H1 (cell line): ENCODE measurements around the gene SLC39A11. TPM values are rescaled to one million over a fixed set of nuclear protein-coding genes. Genes with fewer than 3 reads are reported as not detected.

Experiments
- CTCF ChIA-PET: fragments of 300-600 bp; sonication (Branson Sonifier 250); formaldehyde crosslinking; loops from one replicate; lab custom pipeline; 2021; ENCODE audit not compliant: partially characterized antibody; lab: Charles Lee
- POLR2A ChIA-PET: fragments of 300-600 bp; sonication (Branson Sonifier 250); formaldehyde crosslinking; loops from one replicate; lab custom pipeline; 2021; ENCODE audit warnings: inconsistent platforms; ENCODE audit not compliant: partially characterized antibody; lab: Charles Lee
- DNase-seq, 2 experiments: peaks; one replicate each; pipeline versions ENCODE4 v3.0.0 to v3.0.0-alpha.2; 2010 to 2022; ENCODE audit warnings: low spot score in 2 of 2, low read depth in 1 of 2, mixed read lengths in 1 of 2
- FAIRE-seq: peaks from 2 replicates; lab custom pipeline; 2011; peaks lifted over from hg19 to GRCh38; lab: Jason Lieb, UNC
- H2AFZ ChIP-seq: 2 replicates; pipeline ENCODE4 v1.8.1; 2012; ENCODE audit warnings: low read length, inconsistent platforms
- H2AK5ac ChIP-seq: 2 replicates; pipeline ENCODE4 v1.6.1; 2013; ENCODE audit warnings: low read depth, low read length
- H2BK120ac ChIP-seq: replicated peaks from 2 replicates; pipeline ENCODE3; 2013; ENCODE audit warnings: low read depth, low read length, inconsistent platforms
- H2BK12ac ChIP-seq: 2 replicates; pipeline ENCODE4 v1.6.1; 2013; ENCODE audit warnings: low read depth, low read length
- H2BK15ac ChIP-seq: 2 replicates; pipeline ENCODE4 v1.6.1; 2013; ENCODE audit warnings: low read length
- H2BK20ac ChIP-seq: 2 replicates; pipeline ENCODE4 v1.6.1; 2013; ENCODE audit warnings: low read length
- H2BK5ac ChIP-seq: 2 replicates; pipeline ENCODE4 v1.6.1; 2013; ENCODE audit warnings: low read depth, low read length
- H3K14ac ChIP-seq: 2 replicates; pipeline ENCODE4 v1.6.1; 2013; ENCODE audit warnings: inconsistent platforms; ENCODE audit not compliant: insufficient read length
- H3K18ac ChIP-seq: 2 replicates; pipeline ENCODE4 v1.6.1; 2013; ENCODE audit warnings: low read length; ENCODE audit errors: extremely low read depth
- H3K23ac ChIP-seq: 2 replicates; pipeline ENCODE4 v1.6.1; 2013; ENCODE audit warnings: inconsistent platforms; ENCODE audit not compliant: insufficient read length
- H3K23me2 ChIP-seq: 2 replicates; pipeline ENCODE4 v1.6.1; 2013; ENCODE audit warnings: low read depth, low read length
- H3K27ac ChIP-seq: 2 replicates; pipeline ENCODE4 v1.6.1; 2011; ENCODE audit warnings: low read depth, low read length, inconsistent platforms
- H3K27me3 ChIP-seq, 4 experiments: replicated peaks in 1 of 4; 1 replicate in 1 of 4; 2 replicates in 3 of 4; pipeline versions ENCODE4 v1.6.1 to v1.8.1; 2011 to 2013; ENCODE audit warnings: low read length in 3 of 4, mild to moderate bottlenecking in 3 of 4, inconsistent platforms in 2 of 4, mixed read lengths in 2 of 4, moderate library complexity in 1 of 4; ENCODE audit not compliant: control insufficient read depth in 3 of 4, insufficient read depth in 3 of 4; ENCODE audit errors: extremely low read depth in 1 of 4
- H3K36me3 ChIP-seq, 4 experiments: 2 replicates each; pipeline versions ENCODE4 v1.6.1 to v1.8.1; 2011 to 2013; ENCODE audit warnings: mild to moderate bottlenecking in 4 of 4, low read length in 3 of 4, moderate library complexity in 2 of 4, control low read depth in 1 of 4, inconsistent platforms in 1 of 4; ENCODE audit not compliant: insufficient read depth in 4 of 4, control insufficient read depth in 2 of 4
- H3K4ac ChIP-seq: replicated peaks from 2 replicates; pipeline ENCODE3; 2013; ENCODE audit warnings: low read length, low read depth, mixed read lengths, inconsistent platforms; ENCODE audit not compliant: insufficient read length
- H3K4me1 ChIP-seq, 4 experiments: replicated peaks in 1 of 4; 1 replicate in 1 of 4; 2 replicates in 3 of 4; pipeline versions ENCODE4 v1.6.1 to v1.8.1; 2011 to 2013; ENCODE audit warnings: low read length in 3 of 4, inconsistent platforms in 2 of 4, mixed read lengths in 1 of 4; ENCODE audit not compliant: insufficient read depth in 4 of 4, control insufficient read depth in 3 of 4
- H3K4me2 ChIP-seq, 2 experiments: 2 replicates each; pipeline versions ENCODE4 v1.6.1 to v1.8.1; 2011 to 2013; ENCODE audit warnings: low read depth in 2 of 2, low read length in 2 of 2, control low read depth in 1 of 2, inconsistent platforms in 1 of 2, mild to moderate bottlenecking in 1 of 2; ENCODE audit not compliant: insufficient read depth in 1 of 2
- H3K4me3 ChIP-seq, 4 experiments: fragments of 200-600, 300-600 bp in 1 of 4; sonication (generic), shearing (Covaris generic), sonication (Bioruptor Twin) in 1 of 4; 2 replicates each; pipeline versions ENCODE4 v1.5.1 to v1.8.1; 2011 to 2016; ENCODE audit warnings: low read length in 4 of 4, low read depth in 3 of 4, control low read depth in 2 of 4, inconsistent platforms in 2 of 4, mild to moderate bottlenecking in 2 of 4, mixed read lengths in 1 of 4, moderate library complexity in 1 of 4; ENCODE audit not compliant: insufficient read depth in 2 of 4; ENCODE audit errors: extremely low read depth in 1 of 4
- H3K56ac ChIP-seq: replicated peaks from 2 replicates; pipeline ENCODE3; 2013; ENCODE audit warnings: low read depth, mild to moderate bottlenecking, mixed read lengths, low read length, inconsistent platforms; ENCODE audit not compliant: insufficient read length
- H3K79me1 ChIP-seq: 2 replicates; pipeline ENCODE4 v1.6.1; 2013; ENCODE audit warnings: low read depth, low read length, control low read depth
- H3K79me2 ChIP-seq, 2 experiments: 2 replicates each; pipeline versions ENCODE4 v1.6.1 to v1.8.1; 2012 to 2013; ENCODE audit warnings: low read length in 2 of 2, mild to moderate bottlenecking in 2 of 2, inconsistent platforms in 1 of 2; ENCODE audit not compliant: insufficient read depth in 2 of 2, control insufficient read depth in 1 of 2
- H3K9ac ChIP-seq, 4 experiments: replicated peaks in 1 of 4; 1 replicate in 1 of 4; 2 replicates in 3 of 4; pipeline versions ENCODE4 v1.6.1 to v1.8.1; 2011 to 2013; ENCODE audit warnings: low read depth in 3 of 4, low read length in 3 of 4, control low read depth in 2 of 4, mild to moderate bottlenecking in 2 of 4, moderate library complexity in 2 of 4, inconsistent platforms in 1 of 4; ENCODE audit errors: extremely low read depth in 1 of 4
- H3K9me3 ChIP-seq, 2 experiments: 2 replicates each; pipeline versions ENCODE4 v1.6.1 to v1.8.1; 2012 to 2013; ENCODE audit warnings: mild to moderate bottlenecking in 2 of 2, moderate library complexity in 2 of 2, control low read depth in 1 of 2, inconsistent platforms in 1 of 2, low read depth in 1 of 2, low read length in 1 of 2, mixed read lengths in 1 of 2; ENCODE audit not compliant: insufficient read depth in 2 of 2
- H4K20me1 ChIP-seq, 2 experiments: replicated peaks in 1 of 2; 2 replicates each; pipeline versions ENCODE3 to v1.8.1; 2011 to 2013; ENCODE audit warnings: inconsistent platforms in 2 of 2, low read length in 2 of 2, mild to moderate bottlenecking in 1 of 2; ENCODE audit not compliant: insufficient read depth in 2 of 2, control insufficient read depth in 1 of 2
- H4K5ac ChIP-seq: 2 replicates; pipeline ENCODE4 v1.6.1; 2013; ENCODE audit warnings: low read length, low read depth, mixed read lengths, inconsistent platforms; ENCODE audit not compliant: insufficient read length
- H4K8ac ChIP-seq: 2 replicates; pipeline ENCODE4 v1.8.0; 2013; ENCODE audit warnings: mild to moderate bottlenecking, moderate library complexity, low read length, inconsistent platforms; ENCODE audit not compliant: insufficient read depth; ENCODE audit errors: extremely low read depth
- H4K91ac ChIP-seq: replicated peaks from 2 replicates; pipeline ENCODE3; 2013; ENCODE audit warnings: low read length, mixed read lengths, inconsistent platforms; ENCODE audit not compliant: insufficient read length
- ATF3 ChIP-seq: IDR thresholded peaks from 2 replicates; pipeline ENCODE4 v1.6.1; 2011; ENCODE audit warnings: low read depth, mild to moderate bottlenecking, low read length; ENCODE audit not compliant: insufficient read depth
- BACH1 ChIP-seq: IDR thresholded peaks from 2 replicates; pipeline ENCODE4 v1.6.1; 2012; ENCODE audit warnings: low read length, improper control_type of control experiment
- EZH2 ChIP-seq: fragments of 200-600 bp; sonication (generic); IDR thresholded peaks from 2 replicates; pipeline ENCODE4 v1.7.1; 2012; ENCODE audit warnings: low read depth, mild to moderate bottlenecking, moderate library complexity, low read length, inconsistent platforms; ENCODE audit not compliant: severe bottlenecking
- HDAC6 ChIP-seq: IDR thresholded peaks from one replicate; pipeline ENCODE4 v1.7.1; 2012; ENCODE audit warnings: low read depth, mild to moderate bottlenecking, inconsistent platforms, low read length, moderate library complexity
- NANOG ChIP-seq: IDR thresholded peaks from 2 replicates; pipeline ENCODE4 v1.6.1; 2011; ENCODE audit warnings: low read length, low read depth, mild to moderate bottlenecking, inconsistent platforms; ENCODE audit not compliant: insufficient read depth, poor library complexity, severe bottlenecking
- POLR2AphosphoS5 ChIP-seq: IDR thresholded peaks from 2 replicates; pipeline ENCODE4 v1.6.1; 2011; ENCODE audit warnings: low read depth, low read length
- SIN3A ChIP-seq, 2 experiments: IDR thresholded peaks in 1 of 2; conservative IDR thresholded peaks in 1 of 2; 2 replicates each; pipeline ENCODE4 v1.6.1; 2011 to 2012; ENCODE audit warnings: low read length in 2 of 2, improper control_type of control experiment in 1 of 2, low read depth in 1 of 2, mild to moderate bottlenecking in 1 of 2
- SIRT6 ChIP-seq: IDR thresholded peaks from one replicate; pipeline ENCODE4 v1.7.1; 2012; ENCODE audit warnings: low read length, inconsistent platforms
- TEAD4 ChIP-seq: IDR thresholded peaks from 2 replicates; pipeline ENCODE4 v1.6.1; 2012; ENCODE audit warnings: low read depth, low read length, inconsistent platforms, mixed read lengths
- WGBS, 2 experiments: shearing (Covaris generic) in 1 of 2; methylation state at CpG; one replicate each; pipeline versions ENCODE4 v1.1.6 to v1.1.7; 2013 to 2015; ENCODE audit warnings: low lambda C conversion rate in 2 of 2, mixed read lengths in 2 of 2, inconsistent platforms in 1 of 2, low coverage in 1 of 2, missing lambda C conversion rate in 1 of 2; ENCODE audit not compliant: insufficient replicate concordance in 2 of 2, insufficient coverage in 1 of 2, insufficient read length in 1 of 2; ENCODE audit errors: extremely low coverage in 1 of 2, missing lambda C conversion rate in 1 of 2; 5-methylcytosine and 5-hydroxymethylcytosine counted together
- polyA plus RNA-seq, 7 experiments: library from polyadenylated mRNA; depleted of rRNA in 3 of 7; stranded (reverse) in 5 of 7; unstranded in 2 of 7; fragments of >200 nt in 5 of 7; fragments of 200-250 nt in 2 of 7; gene quantifications; 1 replicate in 5 of 7; 2 replicates in 1 of 7; 4 replicates in 1 of 7; pipeline versions ENCODE4 v1.2.1 to v1.2.3, GENCODE V29; 2011 to 2013; ENCODE audit warnings: missing spikeins in 2 of 7, mixed read lengths in 2 of 7
- total RNA-seq: library from RNA; stranded (reverse); fragmentation: NEBNext Ultra II Directional; extraction: Animal tissue kit (Norgen Biotek cat#: 25700); gene quantifications from 2 replicates; pipeline ENCODE4 v1.2.1, GENCODE V29; 2021
- TF ChIP-seq, protein P1 (sequence below): IDR thresholded peaks from 2 replicates; pipeline ENCODE4 v1.6.1; 2011; ENCODE audit warnings: low read length, improper control_type of control experiment
- TF ChIP-seq, protein P2 (sequence below): IDR thresholded peaks from 2 replicates; pipeline ENCODE4 v1.6.1; 2012; ENCODE audit warnings: low read length, inconsistent platforms

Gene SLC39A11
- total and polyA plus RNA-seq, 2 of the 8 experiments (the other 6 are each of a cell fraction or from before 2014, with no cell fraction given): 12.2 to 19.6 TPM

GRCh38 chr17:72642720-72643119 is 449.8 kb downstream of the SLC39A11 start:
- Histone ChIP-seq H3K18ac (no peak overlapping the region), H2BK5ac (no peak overlapping the region), H3K14ac (no peak overlapping the region), H3K23me2 (no peaks in the 10 kb centered on the region), H3K9ac (no peak overlapping the region), H2BK15ac (no peak overlapping the region), H3K79me1 (no peaks in the 10 kb centered on the region), H2BK20ac (no peak overlapping the region), H4K20me1 (no peaks in the 10 kb centered on the region), H3K4me3 (no peak overlapping the region), H3K79me2 (no peaks in the 10 kb centered on the region), H2BK120ac (no peak overlapping the region), H3K27ac (no peak overlapping the region), H3K4ac (no peak overlapping the region), H2AFZ (no peak overlapping the region), H3K4me1 (no peaks in the 10 kb centered on the region), H2BK12ac (no peak overlapping the region), H3K27me3 (no peaks in the 10 kb centered on the region; a peak in 2 of 7 replicates), H3K56ac (no peak overlapping the region), H3K4me2 (no peak overlapping the region), H4K91ac (no peak overlapping the region), H4K5ac (no peak overlapping the region), H4K8ac (no peak overlapping the region), H3K23ac (no peak overlapping the region), H3K9me3 (no peaks in the 10 kb centered on the region), H3K36me3 (no peaks in the 10 kb centered on the region), H2AK5ac (no peak overlapping the region)
- POLR2A ChIA-PET: no interaction called here
- CTCF ChIA-PET: interaction anchor here (0.8 to 3.9 kb wide), 5 partner anchors 9 to 82 kb away, joined by 3 to 21 read pairs (median 6); no protein-coding TSS in a partner anchor
- 95% methylated on average over 3 of the region's 7 CpGs; no CpG with 5 or more reads in 1 of the 2 experiments for WGBS, 2 experiments
- DNase-seq (no peak), FAIRE-seq (no peak)
- TF ChIP-seq SIRT6 (no peak), ATF3 (no peak), POLR2AphosphoS5 (no peak), HDAC6 (no peak), SIN3A (conservative IDR thresholded peaks at IDR 0.05 in 1 of 2, IDR thresholded peaks at IDR 0.05 in 1 of 2; ENCODE audit: low read depth in 1 of 2, low read length in 2 of 2) (no peak), TEAD4 (no peak), NANOG (no peak), BACH1 (no peak), EZH2 (no peak)
- TF ChIP-seq, protein P1, sequence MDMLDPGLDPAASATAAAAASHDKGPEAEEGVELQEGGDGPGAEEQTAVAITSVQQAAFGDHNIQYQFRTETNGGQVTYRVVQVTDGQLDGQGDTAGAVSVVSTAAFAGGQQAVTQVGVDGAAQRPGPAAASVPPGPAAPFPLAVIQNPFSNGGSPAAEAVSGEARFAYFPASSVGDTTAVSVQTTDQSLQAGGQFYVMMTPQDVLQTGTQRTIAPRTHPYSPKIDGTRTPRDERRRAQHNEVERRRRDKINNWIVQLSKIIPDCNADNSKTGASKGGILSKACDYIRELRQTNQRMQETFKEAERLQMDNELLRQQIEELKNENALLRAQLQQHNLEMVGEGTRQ: no peak
- TF ChIP-seq, protein P2, sequence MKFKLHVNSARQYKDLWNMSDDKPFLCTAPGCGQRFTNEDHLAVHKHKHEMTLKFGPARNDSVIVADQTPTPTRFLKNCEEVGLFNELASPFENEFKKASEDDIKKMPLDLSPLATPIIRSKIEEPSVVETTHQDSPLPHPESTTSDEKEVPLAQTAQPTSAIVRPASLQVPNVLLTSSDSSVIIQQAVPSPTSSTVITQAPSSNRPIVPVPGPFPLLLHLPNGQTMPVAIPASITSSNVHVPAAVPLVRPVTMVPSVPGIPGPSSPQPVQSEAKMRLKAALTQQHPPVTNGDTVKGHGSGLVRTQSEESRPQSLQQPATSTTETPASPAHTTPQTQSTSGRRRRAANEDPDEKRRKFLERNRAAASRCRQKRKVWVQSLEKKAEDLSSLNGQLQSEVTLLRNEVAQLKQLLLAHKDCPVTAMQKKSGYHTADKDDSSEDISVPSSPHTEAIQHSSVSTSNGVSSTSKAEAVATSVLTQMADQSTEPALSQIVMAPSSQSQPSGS: no peak
